CD4-positive, alpha-beta T cell treated with Interleukin-17A for 1 hour (primary cell): ENCODE measurements around the gene TMC3.
"Not testable (repeated sequence)": the region's sequence is repeated elsewhere in the genome, so short reads cannot be mapped to it uniquely, and the experiment has no call there.

Source experiments
- DNase-seq: peaks from one replicate; pipeline ENCODE4 v3.0.0-alpha.2; 2020

Gene TMC3

GRCh38 chr15:81373775-81374395 is at the start of gene TMC3:
TMC3 (minus strand) TSS chr15:81374213; CDS start chr15:81374077, 136 bp downstream.
- no peak for DNase-seq

GRCh38 chr15:81421461-81421860 is 47.4 kb upstream of the TMC3 start:
- DNase-seq, result no peak

DNA sequence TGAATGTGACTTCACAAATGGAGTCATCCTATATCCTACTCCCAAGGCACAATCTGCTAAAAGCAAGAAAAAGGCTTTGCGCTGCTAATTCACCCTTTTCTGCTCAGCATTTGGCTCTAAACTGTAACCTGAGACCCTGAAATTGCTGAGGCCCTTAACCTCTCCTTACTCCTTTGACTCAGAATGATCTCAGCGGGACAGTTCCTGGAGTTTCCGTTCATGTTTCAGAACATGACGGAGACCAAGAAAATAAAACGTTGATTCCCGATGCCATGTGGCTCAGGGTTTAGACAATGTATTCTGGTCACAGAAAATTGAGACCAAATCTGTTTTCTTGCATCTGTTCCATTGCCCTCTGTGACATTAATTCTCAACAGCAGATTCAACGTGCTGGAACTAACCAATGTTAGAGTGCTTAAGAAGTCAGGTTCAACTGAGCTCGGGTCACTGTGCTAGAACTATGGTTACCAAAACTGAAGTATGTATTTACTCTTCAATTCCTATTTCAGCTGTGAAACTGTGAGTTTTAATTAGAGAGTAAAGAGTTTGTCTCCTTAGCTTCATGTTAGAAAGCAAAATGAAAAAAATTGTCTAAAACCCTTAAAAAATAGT is 45.4 kb upstream of the TMC3 start:
- no peak for DNase-seq

- no peak for DNase-seq
Measured at GRCh38 chr15:81418891-81419290, 44.9 kb upstream of the TMC3 start.

GRCh38 chr15:81418444-81418843 is 44.4 kb upstream of the TMC3 start:
- no peak for DNase-seq

- DNase-seq, result not testable (repeated sequence)
Measured at GRCh38 chr15:81414274-81414968, 40.4 kb upstream of the TMC3 start.

DNA sequence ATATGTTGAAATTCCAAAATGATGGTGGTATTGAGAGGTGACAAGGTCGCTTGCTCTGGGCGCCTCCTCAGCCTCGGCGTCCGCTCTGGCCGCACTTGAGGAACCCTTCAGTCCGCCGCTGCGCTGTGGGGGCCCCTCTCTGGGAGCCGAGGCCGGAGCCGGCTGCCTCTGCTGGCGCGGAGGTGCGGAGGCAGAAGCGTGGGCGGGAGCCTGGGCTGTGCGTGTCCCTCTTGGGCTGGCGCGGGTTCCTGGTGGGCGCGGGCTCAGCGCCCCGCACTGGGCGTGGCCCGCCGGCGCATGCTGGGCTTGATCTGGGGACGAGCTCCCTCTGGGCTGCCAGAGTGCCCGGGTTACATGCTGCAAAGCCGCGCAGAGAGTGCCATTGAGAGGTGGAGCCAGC is 39.8 kb upstream of the TMC3 start:
- DNase-seq, result no peak

- DNase-seq, result no peak
Measured at GRCh38 chr15:81411969-81412633, 38.1 kb upstream of the TMC3 start.

DNA sequence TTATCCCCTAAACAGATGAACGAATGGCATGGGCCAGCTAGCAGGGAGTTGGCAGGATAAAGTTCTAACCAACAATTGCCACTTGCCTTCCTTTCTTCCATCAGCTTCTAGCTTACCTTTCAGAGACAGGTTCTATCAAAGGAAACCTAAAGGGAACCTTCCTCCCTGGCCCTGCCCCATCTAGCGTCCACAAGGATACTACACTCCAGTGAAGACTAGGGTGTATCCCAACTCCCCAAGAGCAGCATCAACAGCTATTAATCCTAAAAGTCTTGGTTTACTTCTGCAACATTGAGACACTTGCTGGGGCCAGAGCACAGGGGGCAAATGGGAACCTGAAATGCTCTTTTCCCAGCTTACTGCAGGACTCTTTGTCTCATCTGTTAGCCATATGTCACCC is 37.0 kb upstream of the TMC3 start:
- no peak for DNase-seq

DNA sequence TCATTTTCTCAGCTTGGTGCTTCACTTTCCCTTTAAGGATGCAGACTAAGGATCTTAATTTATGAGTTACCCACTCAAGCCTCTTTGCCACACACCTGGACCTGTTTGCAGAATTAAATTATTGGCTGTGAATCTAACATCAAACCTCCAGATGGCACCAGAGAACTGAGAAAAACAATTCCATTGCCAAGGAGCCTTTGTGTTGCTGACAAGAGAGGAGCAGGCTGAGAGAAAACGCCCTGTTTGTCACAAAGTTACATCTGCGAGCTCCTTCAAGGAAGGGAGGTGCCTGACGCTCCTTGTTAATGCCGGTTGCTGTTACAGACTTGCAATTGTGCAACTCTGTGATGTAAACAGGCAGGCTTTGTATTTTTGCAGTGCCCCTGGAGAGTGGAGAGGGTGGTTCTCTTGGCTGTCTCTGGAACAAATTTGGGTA is 36.3 kb upstream of the TMC3 start:
- DNase-seq, result peak; percentile 64

GRCh38 chr15:81407718-81408117 is 33.7 kb upstream of the TMC3 start:
- no peak for DNase-seq

- no peak for DNase-seq
Measured at GRCh38 chr15:81407176-81407575, 33.2 kb upstream of the TMC3 start.

DNA sequence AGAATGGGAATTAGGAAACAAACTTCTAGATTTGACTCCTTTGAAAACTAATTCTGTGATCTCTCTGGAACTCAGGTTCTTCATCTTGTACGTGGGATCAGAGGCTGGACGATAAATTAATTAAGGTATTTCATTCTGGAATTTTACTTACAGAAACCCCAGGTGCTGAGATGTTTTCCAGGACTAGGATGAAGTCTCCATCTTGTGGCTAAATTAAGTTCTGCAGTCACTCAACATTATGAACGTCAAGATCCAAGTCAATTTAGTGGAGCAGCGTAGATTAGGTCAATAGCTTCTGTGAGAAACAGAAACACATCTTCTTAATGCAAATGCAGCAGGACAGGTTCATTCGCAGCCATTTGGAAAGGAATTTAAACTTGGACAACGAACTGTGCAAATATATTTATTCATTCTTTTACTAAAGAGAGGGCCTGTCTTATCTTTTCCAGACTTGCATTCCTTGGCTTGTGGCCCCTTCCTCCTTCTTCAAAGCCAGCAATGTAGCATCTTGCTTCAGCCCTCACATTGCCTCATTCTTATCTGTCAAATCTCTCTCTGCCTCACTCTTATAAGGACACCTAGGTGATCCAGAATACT is 26.7 kb upstream of the TMC3 start:
- peak; percentile 64 for DNase-seq

DNA sequence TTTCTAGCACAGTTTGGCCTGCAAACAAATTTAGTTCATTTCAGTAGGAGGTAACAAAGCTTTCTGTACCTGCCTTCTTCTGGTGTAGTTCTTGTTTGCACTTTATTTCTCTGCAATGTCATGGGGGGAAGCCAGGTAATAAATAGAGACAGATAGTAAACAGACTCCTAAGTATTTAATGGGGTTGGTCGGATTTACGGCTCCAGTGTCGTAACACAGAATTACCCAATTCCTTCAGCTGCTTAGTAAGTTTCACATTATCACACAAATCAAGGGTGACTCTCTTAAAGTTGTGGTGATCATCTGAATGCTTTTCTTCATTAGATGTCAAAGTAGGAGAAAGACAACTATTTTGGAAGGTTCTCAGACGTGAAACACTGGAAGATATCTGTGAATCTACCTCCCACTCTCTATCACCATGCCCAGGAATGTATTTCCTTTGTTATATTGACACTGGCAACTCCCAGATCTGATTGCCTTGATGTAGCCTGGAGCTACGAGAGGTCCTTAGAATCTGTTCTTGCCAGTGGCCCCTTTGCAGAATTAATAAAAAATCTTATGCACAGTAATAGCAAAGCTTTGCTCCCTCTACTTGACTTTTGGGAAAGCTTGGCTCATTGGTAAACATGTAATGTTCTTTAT is 25.0 kb upstream of the TMC3 start:
- no peak for DNase-seq

- DNase-seq, result no peak
Measured at GRCh38 chr15:81398456-81398855, 24.4 kb upstream of the TMC3 start.

DNA sequence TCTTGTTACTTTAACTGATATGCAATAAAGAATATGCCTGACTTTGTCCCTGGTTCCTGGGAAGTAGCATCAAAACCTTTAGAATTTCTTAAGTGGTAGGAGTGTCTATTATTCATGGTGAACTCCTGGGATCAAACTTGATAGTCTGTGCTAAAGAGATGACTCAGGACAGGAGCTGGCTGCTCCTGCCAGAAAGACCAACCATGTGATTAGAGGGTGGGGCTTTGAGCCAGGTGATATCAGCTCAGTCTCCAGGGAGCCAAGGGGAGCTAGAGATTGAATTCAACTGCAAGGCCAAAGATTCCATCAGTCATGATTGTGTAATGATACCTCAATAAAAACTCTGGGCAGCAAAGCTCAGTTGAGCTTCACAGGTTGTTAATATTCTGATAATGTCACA is 20.6 kb upstream of the TMC3 start:
- DNase-seq, result no peak

DNA sequence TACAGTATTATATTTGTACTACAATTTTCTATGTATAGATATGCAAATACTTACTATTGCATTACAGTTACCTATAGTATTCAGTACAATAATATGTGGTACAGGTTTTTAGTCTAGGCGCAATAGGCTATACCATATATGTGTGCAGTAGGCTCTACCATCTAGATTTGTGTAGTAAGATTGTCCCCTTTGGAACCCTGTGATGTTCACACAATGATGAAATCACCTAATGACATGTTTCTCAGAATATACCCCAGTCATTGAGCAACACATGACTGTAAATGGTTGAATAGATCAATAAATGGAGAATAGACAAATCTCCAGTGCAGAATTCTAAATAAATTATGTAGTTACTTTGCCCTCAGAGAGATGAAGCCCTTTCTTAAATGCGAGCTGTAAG is 17.6 kb upstream of the TMC3 start:
- no peak for DNase-seq

DNA sequence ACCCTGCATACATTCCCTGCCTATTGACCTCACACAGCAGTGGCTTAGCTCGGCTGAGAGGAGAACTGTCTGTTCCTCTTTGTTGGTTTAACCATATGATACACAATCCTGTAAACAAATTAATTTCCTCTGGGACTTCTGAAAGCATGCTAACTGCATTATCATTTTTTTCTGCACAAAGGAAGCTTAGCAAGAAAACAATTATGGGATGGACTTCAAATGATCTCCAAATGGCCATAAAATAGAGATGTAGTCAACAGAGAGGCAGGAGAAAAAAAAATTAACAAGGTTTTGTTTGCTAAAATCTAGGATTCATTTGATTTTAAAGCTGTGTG is 14.4 kb upstream of the TMC3 start:
- DNase-seq, result no peak

DNA sequence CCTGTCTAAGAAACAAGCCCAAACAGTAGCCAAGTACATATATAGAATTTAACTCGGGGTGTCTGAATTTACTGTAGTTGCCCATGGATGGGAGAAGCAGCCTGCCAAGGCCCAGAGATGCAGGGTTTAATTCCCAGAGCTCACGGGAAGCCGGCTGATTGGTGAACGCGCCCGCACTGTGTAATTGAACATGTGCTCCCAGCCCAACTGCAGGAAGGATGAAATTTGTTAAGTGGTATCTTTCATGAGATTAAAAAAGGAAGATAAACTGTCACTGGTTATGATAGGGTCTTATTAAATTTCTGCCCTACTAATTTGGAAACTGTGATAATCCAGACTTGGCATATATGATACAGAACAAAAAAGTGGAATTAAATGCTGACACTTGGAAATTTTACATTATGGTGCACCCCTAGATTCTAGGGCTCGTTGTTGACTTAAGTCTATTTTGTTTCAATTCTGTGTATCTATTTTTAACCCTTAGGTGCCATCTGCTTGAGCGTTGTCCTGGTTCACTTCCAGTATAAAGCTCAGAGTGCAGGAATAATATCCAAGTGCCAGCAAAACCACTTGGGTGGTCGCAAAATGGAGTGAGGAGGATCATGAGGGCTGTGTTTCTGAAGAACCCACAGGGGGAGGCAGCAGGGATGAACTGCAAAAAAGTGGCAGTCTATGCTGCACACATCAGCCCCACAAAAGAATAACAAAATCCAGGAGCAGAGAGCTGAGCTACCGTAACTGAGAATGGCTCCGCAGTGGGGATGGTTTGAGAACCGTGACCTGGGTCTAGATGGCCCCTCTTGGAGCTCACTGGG is 13.8 kb upstream of the TMC3 start:
- DNase-seq, result no peak

GRCh38 chr15:81386947-81387346 is 12.9 kb upstream of the TMC3 start:
- no peak for DNase-seq

GRCh38 chr15:81385721-81386076 is 11.7 kb upstream of the TMC3 start:
- DNase-seq, result no peak
